Lower leg skin (tissue), 4 donors: ENCODE data around the gene RNH1. TPM values are rescaled to one million over a fixed set of nuclear protein-coding genes. Genes with fewer than 3 reads are reported as not detected.

Source experiments
- DNase-seq, 2 donors: peaks; one replicate each; pipeline ENCODE4 v3.0.0-alpha.2; 2019; ENCODE audit warnings: low spot score in 2 of 2
- H3K4me3 ChIP-seq: fragments of 200-600 bp; sonication (generic); 2 replicates; pipeline ENCODE4 v1.5.1; 2017; ENCODE audit warnings: mild to moderate bottlenecking, low read depth; ENCODE audit not compliant: poor library complexity, severe bottlenecking
- CTCF ChIP-seq, 3 donors: fragments of 450-650 bp; IDR thresholded peaks; one replicate each; pipeline ENCODE4 v1.5.1; 2016; ENCODE audit warnings: antibody characterized with exemption in 3 of 3, mild to moderate bottlenecking in 3 of 3, moderate library complexity in 2 of 3
- POLR2A ChIP-seq, 2 donors: fragments of 450-650 bp; IDR thresholded peaks; one replicate each; pipeline ENCODE4 v1.6.1; 2016 to 2017; ENCODE audit warnings: antibody characterized with exemption in 2 of 2, mild to moderate bottlenecking in 1 of 2, moderate library complexity in 1 of 2
- WGBS, 2 donors: methylation state at CpG; one replicate each; pipeline ENCODE4 v1.1.5; 2018; 5-methylcytosine and 5-hydroxymethylcytosine counted together
- intact Hi-C: fragments of 100-400 bp; cut with DNase I; formaldehyde crosslinking; loops from one replicate; pipeline ENCODE4 v1.15.0; 2023; ENCODE audit warnings: low total_unique reads
- total RNA-seq, 4 donors: library from RNA; depleted of rRNA; stranded (reverse); fragments of >200 nt; gene quantifications; one replicate each; pipeline ENCODE4 v1.1.0, GENCODE V29; 2016

RNH1 gene
- total RNA-seq, 4 donors from 2014 or later: 419 to 465 (median 446) TPM

GRCh38 chr11:531919-532526, 25.0 kb upstream of the RNH1 start:
- TF ChIP-seq POLR2A (IDR thresholded peaks at IDR 0.05): no peak
- TF ChIP-seq CTCF (IDR thresholded peaks at IDR 0.05): no peak
- H3K4me3 ChIP-seq: no peak overlapping the region
- peak in 1 of 2 donors; percentile 84 for DNase-seq
- intact Hi-C loops: no loop called here
- WGBS, 2 donors: 82 to 83% methylated on average over 17 to 18 of the region's 18 CpGs

GRCh38 chr11:530960-531831, 24.2 kb upstream of the RNH1 start:
- WGBS, 2 donors: 82 to 85% methylated on average over 19 to 27 of the region's 28 CpGs
- intact Hi-C loops: no loop called here
- no peak overlapping the region for H3K4me3 ChIP-seq
- TF ChIP-seq CTCF (IDR thresholded peaks at IDR 0.05): no peak
- peak in 1 of 2 donors; percentile 86 for DNase-seq

GRCh38 chr11:529728-530411, 22.8 kb upstream of the RNH1 start:
- TF ChIP-seq POLR2A (IDR thresholded peaks at IDR 0.05): no peak
- H3K4me3 ChIP-seq: no peak overlapping the region
- 70 to 73% methylated on average over 9 to 12 of the region's 18 CpGs for WGBS, 2 donors
- DNase-seq: peak in 1 of 2 donors; percentile 81
- intact Hi-C loops: no loop called here

GRCh38 chr11:528815-529727, 22.0 kb upstream of the RNH1 start:
- no peak for TF ChIP-seq POLR2A (IDR thresholded peaks at IDR 0.05)
- no peak for TF ChIP-seq CTCF (IDR thresholded peaks at IDR 0.05)
- intact Hi-C loops: no loop called here
- H3K4me3 ChIP-seq: no peak overlapping the region
- 69 to 73% methylated on average over 19 to 28 of the region's 29 CpGs for WGBS, 2 donors
- DNase-seq: peak in 1 of 2 donors; percentile 81

GRCh38 chr11:528166-528814, 21.2 kb upstream of the RNH1 start:
- no peak for TF ChIP-seq CTCF (IDR thresholded peaks at IDR 0.05)
- no peak for TF ChIP-seq POLR2A (IDR thresholded peaks at IDR 0.05)
- 78% methylated on average over 20 to 30 of the region's 30 CpGs for WGBS, 2 donors
- intact Hi-C loops: no loop called here
- peak in 1 of 2 donors; percentile 82 for DNase-seq
- no peak overlapping the region for H3K4me3 ChIP-seq
